ENCODE data around the gene ARHGAP26. TPM values are rescaled to one million over a fixed set of nuclear protein-coding genes. Genes with fewer than 3 reads are reported as not detected.

The ARHGAP26 gene
- total and polyA plus RNA-seq, 2 of the 4 experiments (the other 2 are of a cell fraction) = 0.54 to 0.56 TPM

DNA sequence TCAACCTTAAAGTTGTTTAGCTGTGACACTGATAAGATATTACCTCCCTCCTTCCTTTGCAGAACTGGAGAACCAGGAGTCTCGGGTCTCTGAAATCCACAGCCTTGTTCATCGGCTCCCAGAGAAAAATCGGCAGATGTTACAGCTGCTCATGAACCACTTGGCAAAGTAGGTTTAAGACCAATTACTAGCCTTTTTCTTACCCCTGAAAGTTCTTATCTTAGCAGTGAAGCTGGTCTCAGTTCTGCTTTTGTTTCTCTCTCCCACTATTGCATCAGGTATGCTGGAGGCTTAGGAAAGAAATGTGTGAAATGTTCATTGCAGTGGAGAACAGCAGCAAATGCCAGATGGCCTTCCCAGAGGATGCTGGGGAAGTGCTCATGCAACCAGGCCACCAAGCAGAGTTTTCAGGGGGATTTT, 287.4 kb downstream of the ARHGAP26 start:
- H2BK5ac ChIP-seq (ENCODE audit: low read depth, low read length, poor library complexity, severe bottlenecking) = peak overlapping the region; percentile 39
- no peak overlapping the region for H3K9ac ChIP-seq (ENCODE audit: low read depth, low read length)
- no peaks in the 10 kb centered on the region for H3K9me3 ChIP-seq (ENCODE audit: control insufficient read depth, insufficient read depth, low read length)
- no peak for ATAC-seq (ENCODE audit: low read depth)
- no peaks in the 10 kb centered on the region for H3K27me3 ChIP-seq (ENCODE audit: control insufficient read depth, insufficient read depth, low read length)
- no peak overlapping the region for H3K4me3 ChIP-seq (ENCODE audit: insufficient read depth, low read depth, low read length)
- H2AK9ac ChIP-seq (replicated peaks; ENCODE audit: low read depth, low read length, poor library complexity) = no peak overlapping the region
- H3K4me1 ChIP-seq (ENCODE audit: control insufficient read depth, insufficient read depth, low read length) = peaks cover 27% of the 10 kb centered on the region
- no peak overlapping the region for H3K56ac ChIP-seq (ENCODE audit: extremely low read depth, insufficient read depth, low read length)
- peak overlapping the region; percentile 60 for H3K4ac ChIP-seq (ENCODE audit: low read depth, low read length)
- H3K23ac ChIP-seq (ENCODE audit: low read depth, low read length) = no peak overlapping the region; the same call in 1 of the 2 replicates
- DNase-seq = peak; percentile 58
- H3K9me1 ChIP-seq (ENCODE audit: insufficient read depth, low read length) = peaks cover 14% of the 10 kb centered on the region; the same call in 1 of the 2 replicates
- H3K36me3 ChIP-seq (ENCODE audit: control insufficient read depth, insufficient read depth, low read length) = no peaks in the 10 kb centered on the region
- POLR2A ChIA-PET (ENCODE audit: unreplicated experiment) = no interaction called here
- CTCF ChIA-PET = no interaction called here
- no peak overlapping the region for H3K4me2 ChIP-seq (ENCODE audit: low read depth, low read length)
- in situ Hi-C loops (cut with MboI; ENCODE audit: low sequenced_read_pairs) (no loop called here), dilution Hi-C loops (cut with HindIII; ENCODE audit: low sequenced_read_pairs, unreplicated experiment) (no loop called here), intact Hi-C loops (cut with micrococcal nuclease) (no loop called here)
- 0 out of 2 replicates have a peak overlapping the region, but pooled peaks have one; percentile 13 for H4K91ac ChIP-seq (ENCODE audit: insufficient read depth, low read depth, low read length)
- H3K18ac ChIP-seq (ENCODE audit: low read depth, low read length) = peak overlapping the region; percentile 22; the same call in 1 of the 2 replicates
- peak overlapping the region; percentile 58; the same call in 1 of the 2 replicates for H2BK120ac ChIP-seq (ENCODE audit: low read depth, low read length)
- peak overlapping the region; percentile 77 for H2BK20ac ChIP-seq (ENCODE audit: low read depth, low read length)
- H4K8ac ChIP-seq (ENCODE audit: low read depth in 2 of 2, low read length in 2 of 2) = peak overlapping the region; percentile 11 to 48; a peak in 2 of 4 replicates
- no peaks in the 10 kb centered on the region for H3K79me1 ChIP-seq (ENCODE audit: low read depth in 1 of 2, low read length in 2 of 2)
- BruUV-seq (replicated peaks) = no TSS peak
- peak overlapping the region; percentile 22; the same call in 1 of the 3 replicates for H2BK15ac ChIP-seq (ENCODE audit: low read depth, low read length)
- H2AK5ac ChIP-seq (ENCODE audit: low read depth, low read length) = peak overlapping the region; percentile 58
- TF ChIP-seq SMC3 (IDR thresholded peaks at IDR 0.05; ENCODE audit: low read depth, low read length) = no peak
- peak; percentile 75 for TF ChIP-seq CEBPB (IDR thresholded peaks at IDR 0.05; ENCODE audit: low read depth, low read length)
- H3K14ac ChIP-seq (replicated peaks; ENCODE audit: low read depth, low read length) = peak overlapping the region; percentile 26; the same call in 1 of the 2 replicates
- no CpG with 5 or more reads among the region's 3 CpGs for WGBS, 2 experiments (ENCODE audit: extremely low coverage in 2 of 2, insufficient read length in 1 of 2)
- H4K5ac ChIP-seq (ENCODE audit: low read depth, low read length) = no peak overlapping the region
- H3K27ac ChIP-seq (ENCODE audit: insufficient read depth, low read length) = no peak overlapping the region
- H4K20me1 ChIP-seq (ENCODE audit: insufficient read depth, low read length) = no peaks in the 10 kb centered on the region
- H2AFZ ChIP-seq (replicated peaks; ENCODE audit: low read length, poor library complexity) = no peak overlapping the region
